IMR-90 (cell line): ENCODE data around the gene NUP205.
A peak's percentile ranks its signal among the peaks of the same experiment; 100 is the strongest.

Source experiments
- BHLHE40 ChIP-seq: fragments of 150-350 bp; IDR thresholded peaks from 2 replicates; pipeline ENCODE4 v1.6.1; 2016; ENCODE audit warnings: mild to moderate bottlenecking, low read depth, low read length
- CEBPB ChIP-seq: IDR thresholded peaks from 2 replicates; pipeline ENCODE4 v1.6.1; 2012; ENCODE audit warnings: low read depth, low read length, improper control_type of control experiment
- CTCF ChIP-seq: conservative IDR thresholded peaks from 2 replicates; pipeline ENCODE4 v1.5.1; 2012; ENCODE audit warnings: mild to moderate bottlenecking, low read depth, low read length, improper control_type of control experiment
- ELK1 ChIP-seq: fragments of 150-350 bp; IDR thresholded peaks from 2 replicates; pipeline ENCODE4 v1.6.1; 2016; ENCODE audit warnings: low read depth, mild to moderate bottlenecking, low read length, moderate library complexity, borderline replicate concordance
- MAZ ChIP-seq: IDR thresholded peaks from 2 replicates; pipeline ENCODE4 v1.6.1; 2012; ENCODE audit warnings: low read depth, mild to moderate bottlenecking, low read length, improper control_type of control experiment, moderate library complexity, borderline replicate concordance
- MXI1 ChIP-seq: IDR thresholded peaks from 2 replicates; pipeline ENCODE4 v1.6.1; 2012; ENCODE audit warnings: low read depth, mild to moderate bottlenecking, low read length, moderate library complexity, borderline replicate concordance
- POLR2A ChIP-seq: IDR thresholded peaks from 2 replicates; pipeline ENCODE4 v1.6.1; 2012; ENCODE audit warnings: mild to moderate bottlenecking, low read depth, low read length
- RAD21 ChIP-seq: IDR thresholded peaks from 2 replicates; pipeline ENCODE4 v1.6.1; 2012; ENCODE audit warnings: low read length, improper control_type of control experiment
- RCOR1 ChIP-seq: IDR thresholded peaks from 2 replicates; pipeline ENCODE4 v1.6.1; 2012; ENCODE audit warnings: mild to moderate bottlenecking, low read length, improper control_type of control experiment; ENCODE audit not compliant: insufficient replicate concordance
- RFX5 ChIP-seq: IDR thresholded peaks from 2 replicates; pipeline ENCODE4 v1.8.0; 2012; ENCODE audit warnings: low read depth, mild to moderate bottlenecking, low read length, moderate library complexity
- SMC3 ChIP-seq: fragments of 150-350 bp; IDR thresholded peaks from 2 replicates; pipeline ENCODE4 v1.6.1; 2016; ENCODE audit warnings: low read depth, mild to moderate bottlenecking, antibody characterized with exemption, low read length, moderate library complexity
- USF2 ChIP-seq: fragments of 150-350 bp; IDR thresholded peaks from 2 replicates; pipeline ENCODE4 v1.6.1; 2017; ENCODE audit warnings: mild to moderate bottlenecking, antibody characterized with exemption, low read length, low read depth

- TF ChIP-seq CTCF (peak; percentile 88), ELK1 (no peak), USF2 (no peak), SMC3 (peak; percentile 89), POLR2A (no peak), RAD21 (peak; percentile 91), RFX5 (no peak), MXI1 (no peak), BHLHE40 (no peak), RCOR1 (no peak), CEBPB (no peak), MAZ (no peak)
These were observed 115.0 kb downstream of the NUP205 start for GRCh38 chr7:135672560-135673359.
